Fibroblast of the conjunctiva (primary cell): ENCODE data around the gene BAIAP2.

ENCODE experiments used
- DNase-seq: peaks from one replicate; pipeline ENCODE4 v3.0.0-alpha.2; 2010; ENCODE audit warnings: low read depth

Gene BAIAP2

GRCh38 chr17:81111066-81111465 is 76.1 kb downstream of the BAIAP2 start:
- DNase-seq = no peak

DNA sequence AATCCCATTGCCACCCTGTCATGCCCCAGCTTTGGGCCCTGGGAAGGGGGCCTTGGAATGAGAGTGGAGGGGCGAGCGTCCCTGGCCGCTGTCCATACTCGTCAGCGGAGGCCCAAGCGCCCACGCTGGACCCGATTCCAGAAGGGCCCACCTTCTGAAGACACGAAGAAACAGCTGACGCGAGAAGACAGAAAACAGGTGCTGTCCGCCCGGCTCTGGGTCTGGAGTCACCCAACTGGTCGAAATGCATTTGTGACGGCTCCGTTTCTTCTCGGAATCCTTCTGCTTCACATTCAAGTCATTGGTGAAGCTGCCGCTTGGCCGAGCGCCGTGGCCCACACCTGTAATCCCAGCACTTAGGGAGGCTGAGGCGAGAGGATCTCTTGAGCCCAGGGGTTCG is 77.5 kb downstream of the BAIAP2 start:
- no peak for DNase-seq

DNA sequence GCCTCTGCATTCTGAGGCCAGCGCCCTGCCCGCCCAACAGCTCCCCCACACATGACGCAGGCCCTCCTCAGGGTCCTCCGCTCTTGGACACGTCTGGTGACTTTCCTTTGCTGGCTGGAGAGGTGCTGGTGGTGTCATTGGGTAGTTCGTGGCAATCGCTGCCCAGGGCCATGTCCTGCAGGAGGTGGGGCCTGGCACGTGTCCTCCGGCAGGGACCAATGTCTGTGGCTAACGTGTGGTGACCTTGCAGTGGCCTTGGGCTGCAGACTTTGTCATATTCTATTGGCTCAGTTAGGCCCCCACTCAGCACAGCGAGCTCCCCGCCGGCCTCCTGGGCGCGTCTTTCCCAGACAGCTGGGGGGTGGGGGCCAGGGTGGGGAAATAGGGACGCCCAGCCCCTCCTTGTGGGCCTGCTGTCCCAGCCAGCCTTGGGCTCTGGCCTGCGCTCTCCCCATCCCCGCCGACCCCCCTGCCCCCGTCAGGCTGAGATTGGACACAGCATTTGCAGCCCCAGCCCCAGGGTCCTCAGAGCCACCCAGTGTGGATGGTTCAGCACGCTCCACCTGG is 78.3 kb downstream of the BAIAP2 start:
- no peak for DNase-seq

GRCh38 chr17:81114351-81115093 is 79.6 kb downstream of the BAIAP2 start:
- DNase-seq = no peak

- DNase-seq = no peak
These were observed 80.3 kb downstream of the BAIAP2 start for GRCh38 chr17:81115219-81115618.

DNA sequence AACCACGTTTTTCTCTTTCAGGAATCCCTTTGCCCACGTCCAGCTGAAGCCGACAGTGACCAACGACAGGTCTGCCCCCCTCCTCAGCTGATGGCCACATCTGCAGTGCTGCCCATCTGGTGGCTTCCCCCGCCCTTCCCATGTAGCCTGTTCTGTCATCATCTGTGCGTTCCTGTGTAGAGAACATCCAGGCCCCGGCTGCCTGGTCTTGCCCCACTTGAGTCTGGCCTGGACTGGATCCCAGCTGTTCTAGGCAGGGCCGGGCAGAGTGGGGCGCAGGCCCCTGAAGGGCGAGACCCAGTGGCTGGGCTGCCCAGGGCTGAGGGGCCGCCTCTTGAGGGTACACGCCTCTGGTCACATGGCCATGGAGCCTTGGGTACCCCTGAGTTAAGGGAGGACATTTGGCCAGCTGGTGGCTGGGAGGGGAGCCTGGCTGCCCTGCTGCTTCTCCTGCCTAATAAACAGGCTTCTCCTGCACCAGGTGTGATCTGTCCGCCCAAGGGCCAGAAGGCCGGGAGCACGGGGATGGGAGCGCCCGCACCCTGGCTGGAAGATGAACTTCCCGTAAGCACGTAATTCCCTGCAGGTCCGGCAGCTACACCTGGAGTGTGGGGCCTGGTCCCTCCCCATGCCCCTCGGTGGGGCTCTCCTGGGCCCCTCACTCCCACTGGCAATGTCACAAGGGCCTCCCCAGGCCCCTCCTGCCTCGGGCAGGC is 81.0 kb downstream of the BAIAP2 start:
- DNase-seq = no peak

GRCh38 chr17:81116704-81117103 is 81.8 kb downstream of the BAIAP2 start:
- DNase-seq = no peak

DNA sequence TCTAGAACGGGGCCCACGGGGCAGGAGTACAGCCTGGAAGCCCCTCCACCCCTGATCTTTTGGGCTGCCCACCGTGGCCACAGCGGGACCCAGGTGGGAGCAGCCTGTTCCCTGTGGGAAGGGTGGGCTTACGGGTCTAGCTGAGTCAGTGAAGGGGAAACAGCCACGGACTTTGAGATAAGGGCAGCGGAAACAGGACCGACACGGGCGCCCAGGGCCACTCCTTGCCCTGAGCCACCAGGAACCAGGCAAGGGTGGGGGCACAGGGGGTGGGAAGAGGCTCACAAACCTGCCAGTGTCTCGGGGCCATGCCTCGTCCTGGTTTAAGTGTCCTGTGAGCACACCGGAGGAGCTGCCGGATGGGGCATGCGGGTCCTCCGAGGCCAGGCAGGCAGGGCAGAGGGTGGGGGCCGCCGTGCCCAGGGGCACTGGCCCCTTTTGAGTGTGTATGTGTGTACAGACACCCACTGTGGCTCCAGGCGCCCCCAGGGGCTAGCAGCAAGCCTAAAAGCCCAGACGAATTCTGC is 82.8 kb downstream of the BAIAP2 start:
- no peak for DNase-seq

GRCh38 chr17:81118308-81119221 is 83.6 kb downstream of the BAIAP2 start:
- no peak for DNase-seq

- DNase-seq = peak; percentile 93
These were observed 84.5 kb downstream of the BAIAP2 start for GRCh38 chr17:81119223-81120148.

- DNase-seq = no peak
These were observed 85.2 kb downstream of the BAIAP2 start for GRCh38 chr17:81120149-81120484.

DNA sequence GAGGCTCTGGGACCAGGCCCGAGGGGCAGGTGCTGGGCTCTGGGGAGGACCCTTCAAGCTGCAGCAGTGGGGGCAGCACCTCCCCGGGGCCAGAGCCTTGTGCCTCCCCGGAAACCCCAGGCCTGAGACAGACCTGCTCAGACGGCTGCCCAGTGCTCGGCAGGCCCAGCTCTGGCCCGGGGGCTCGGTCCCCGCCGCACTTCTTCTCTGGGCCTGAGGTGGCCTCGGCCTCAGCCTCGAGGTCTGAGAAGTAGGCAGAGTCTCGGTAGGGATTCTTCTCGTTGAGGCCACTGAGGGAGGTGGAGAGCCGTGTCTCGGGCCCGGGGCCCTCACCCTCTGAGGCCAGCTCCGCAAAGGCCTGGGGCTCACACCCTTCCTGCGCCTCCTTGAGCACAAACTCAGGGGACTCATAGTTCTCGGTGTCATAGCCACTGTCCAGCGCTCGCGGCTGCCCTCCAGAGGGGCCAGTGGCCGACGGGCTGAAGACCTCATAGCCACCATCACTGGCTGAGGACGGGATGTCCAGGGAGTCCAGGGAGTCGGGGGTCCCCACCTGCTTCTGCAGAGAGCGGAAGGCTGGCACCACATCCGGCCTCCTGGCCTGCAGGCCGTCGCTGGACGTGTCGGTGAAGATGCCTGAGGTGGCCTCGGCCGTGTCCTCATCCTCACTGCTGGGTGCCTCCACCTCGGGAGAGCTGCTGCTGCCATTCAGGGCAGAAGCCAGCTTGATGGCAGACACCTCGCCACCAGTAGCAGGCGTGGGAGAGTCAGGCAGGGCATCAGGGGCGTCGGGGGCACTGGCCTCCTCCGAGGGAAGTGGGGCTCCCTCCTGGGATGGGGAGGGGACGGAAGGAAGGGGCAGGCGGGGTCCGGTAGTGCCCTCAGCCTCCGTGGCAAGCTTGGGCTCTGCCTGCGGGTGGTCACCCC is 86.0 kb downstream of the BAIAP2 start:
- no peak for DNase-seq

- DNase-seq = no peak
These were observed 87.1 kb downstream of the BAIAP2 start for GRCh38 chr17:81121841-81122733.

- DNase-seq = no peak
These were observed 88.4 kb downstream of the BAIAP2 start for GRCh38 chr17:81123052-81124048.

GRCh38 chr17:81124377-81124776 is 89.4 kb downstream of the BAIAP2 start:
- no peak for DNase-seq

- DNase-seq = no peak
These were observed 90.7 kb downstream of the BAIAP2 start for GRCh38 chr17:81125573-81126081.
